Central memory CD4-positive, alpha-beta T cell (primary cell): ENCODE results near the gene TMEM37.

Source experiments
- DNase-seq: peaks from one replicate; pipeline ENCODE4 v3.0.0; 2022

The TMEM37 gene

DNA sequence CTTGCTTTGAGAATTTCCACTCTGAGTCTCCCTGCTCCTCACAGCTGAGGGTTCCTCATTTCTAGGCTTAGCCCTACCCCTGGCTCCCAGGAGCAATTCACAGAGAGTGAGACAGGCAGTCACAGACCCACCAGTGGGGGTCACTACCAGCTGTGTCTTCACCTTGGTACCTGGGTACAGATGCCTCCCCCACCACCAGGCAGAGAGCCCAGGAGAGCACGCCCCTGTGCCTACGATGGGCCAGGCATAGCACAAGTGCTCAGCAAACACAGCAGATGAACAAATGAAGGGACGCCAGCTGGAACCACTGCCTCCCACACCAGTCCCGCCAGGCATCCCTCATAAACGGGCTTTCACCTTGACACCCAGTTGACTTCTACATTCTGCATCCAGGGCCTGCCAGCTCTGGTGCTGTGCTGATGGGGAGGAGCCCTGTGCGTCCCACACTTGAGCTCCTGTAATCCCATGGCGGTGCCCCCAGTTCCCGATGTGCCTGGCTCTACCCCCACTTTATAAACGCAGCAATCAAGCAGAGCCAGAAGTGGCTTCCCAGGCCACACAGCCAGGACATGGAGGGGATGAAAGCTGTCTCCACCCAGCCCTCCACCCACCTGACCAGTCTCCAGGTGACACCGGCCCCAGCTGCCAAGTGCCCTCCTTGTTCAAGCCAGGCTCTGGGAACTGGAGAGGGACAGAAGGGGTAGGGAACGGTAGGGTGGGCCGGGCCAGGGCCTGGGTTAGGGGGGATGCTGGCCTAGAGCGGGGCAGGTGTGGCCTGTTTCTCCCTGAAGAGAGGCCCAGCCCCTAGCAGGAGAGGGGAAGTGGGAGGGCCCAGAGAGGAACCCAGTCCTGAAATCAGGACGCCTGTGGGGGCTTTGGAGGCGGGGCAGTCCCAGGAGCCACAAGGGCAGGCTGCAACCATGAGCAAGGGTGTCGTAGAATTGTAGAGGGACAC is 50.1 kb downstream of the TMEM37 start:
- DNase-seq = no peak

DNA sequence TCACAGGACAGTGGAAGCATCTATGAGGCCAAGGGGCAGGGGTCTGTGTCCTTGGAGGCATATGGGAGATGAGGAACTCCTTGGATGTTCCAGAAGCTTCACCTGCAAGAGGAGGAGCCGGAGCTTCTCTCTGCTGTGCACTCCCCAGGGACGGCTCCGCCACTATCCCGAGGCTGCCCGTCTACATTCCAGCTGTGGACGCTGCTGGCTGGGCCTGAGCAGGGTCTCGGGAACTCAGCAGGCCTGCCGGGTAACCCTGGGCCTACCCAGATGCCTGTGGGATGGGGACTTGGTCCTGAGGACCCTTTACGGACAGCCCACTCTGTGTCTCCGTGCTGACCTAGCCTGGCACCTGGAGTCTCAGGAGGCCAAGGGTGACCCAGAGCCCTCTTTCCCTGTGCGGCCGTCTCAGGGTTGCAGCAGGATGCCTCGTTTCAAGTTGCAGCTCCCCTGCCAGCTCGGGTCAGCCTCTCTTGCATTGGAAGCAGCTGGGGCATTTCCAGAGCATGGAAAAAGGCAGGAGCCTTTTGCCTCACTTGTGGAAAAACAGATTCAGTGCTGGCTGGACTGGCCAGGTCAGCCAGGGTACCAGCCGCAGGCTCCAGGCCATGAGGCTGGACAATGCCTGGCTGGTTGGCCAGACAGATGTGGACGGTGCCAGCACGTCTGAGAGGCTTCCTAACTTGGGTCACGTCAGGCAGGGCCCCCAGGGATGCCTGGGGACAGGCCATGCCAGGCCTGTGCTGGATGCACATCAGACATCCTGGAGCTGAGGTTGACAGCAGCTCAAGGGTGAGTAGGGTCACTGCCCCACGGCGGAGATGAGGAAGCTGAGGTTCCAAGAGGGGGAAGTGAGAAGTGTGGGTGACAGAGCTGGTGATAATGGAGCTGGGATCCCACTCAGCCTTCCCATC is 51.1 kb downstream of the TMEM37 start:
- DNase-seq = no peak

DNA sequence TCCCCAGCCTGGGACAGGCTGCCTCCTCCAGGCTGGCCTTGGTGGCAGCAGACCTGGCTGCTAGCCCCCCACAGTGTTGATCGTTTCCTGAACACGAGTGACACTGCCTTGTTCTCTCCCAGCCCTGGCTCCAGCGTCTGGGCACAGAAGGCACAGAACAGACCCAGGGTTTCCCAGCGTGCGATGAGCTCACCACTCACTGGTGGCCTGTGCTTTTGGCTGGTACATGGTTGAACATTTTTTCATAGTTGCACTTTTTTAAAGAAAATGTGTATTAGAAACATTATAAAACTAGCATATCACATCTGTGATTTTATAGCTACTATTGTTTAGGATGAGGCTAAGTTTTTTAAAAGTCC is 51.7 kb downstream of the TMEM37 start:
- no peak for DNase-seq

DNA sequence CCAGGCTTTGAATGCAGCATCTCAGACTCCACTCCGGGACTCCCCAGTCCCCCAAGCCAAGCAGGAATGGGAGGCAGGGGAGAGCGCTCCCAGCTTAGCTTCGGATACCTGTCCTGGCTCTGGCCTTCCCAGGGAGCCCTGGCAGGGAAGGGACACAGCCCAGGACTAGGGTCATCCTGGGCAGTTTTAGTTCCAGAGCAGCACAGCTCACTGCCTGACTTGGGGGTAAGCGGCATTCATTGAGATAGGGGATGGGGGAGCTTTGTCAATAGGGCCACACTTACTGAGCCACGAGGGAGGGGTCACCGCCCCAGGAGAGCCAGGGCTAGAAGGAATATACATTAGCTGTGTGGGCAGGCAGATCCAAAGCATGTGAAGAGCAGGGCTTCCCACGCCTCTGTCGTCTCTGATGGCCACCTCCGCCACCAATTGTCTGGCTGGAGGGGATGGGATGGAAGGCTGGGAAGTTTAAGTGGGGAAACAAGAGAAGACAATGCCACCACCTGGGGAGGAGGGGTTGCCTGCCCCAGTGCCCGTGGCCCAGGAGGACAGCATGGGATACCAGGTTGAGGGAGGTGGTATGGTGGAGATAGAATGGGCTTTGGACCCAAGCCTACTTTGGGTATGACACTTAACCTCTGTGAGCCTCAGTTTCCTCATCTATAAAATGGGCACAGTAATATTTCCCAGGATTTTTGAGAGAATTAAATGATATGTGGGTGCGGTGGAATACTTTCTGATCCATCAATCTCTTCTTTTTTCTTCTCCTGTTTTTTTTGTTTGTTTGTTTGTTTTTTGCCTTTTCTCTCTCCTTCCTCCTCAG is 52.5 kb downstream of the TMEM37 start:
- no peak for DNase-seq

DNA sequence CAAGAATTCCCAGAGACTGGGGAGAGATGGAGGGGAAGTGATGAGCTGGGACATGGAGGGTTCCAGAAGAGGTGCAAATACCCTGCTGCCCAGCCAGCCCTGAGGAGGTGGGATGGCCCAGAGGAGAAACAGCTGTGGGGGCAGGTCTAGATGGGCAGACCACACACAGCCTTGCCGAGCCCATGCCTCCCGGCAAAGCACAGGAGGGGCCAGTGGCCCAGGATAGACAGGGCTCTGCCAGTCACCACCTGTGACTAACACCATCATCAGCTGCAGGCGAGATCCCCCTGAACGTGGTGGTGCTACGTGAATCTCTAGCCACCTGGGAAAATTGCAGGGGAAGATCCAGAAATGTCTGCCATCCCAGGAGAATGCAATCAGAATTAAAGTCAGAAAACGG is 53.2 kb downstream of the TMEM37 start:
- DNase-seq = no peak

DNA sequence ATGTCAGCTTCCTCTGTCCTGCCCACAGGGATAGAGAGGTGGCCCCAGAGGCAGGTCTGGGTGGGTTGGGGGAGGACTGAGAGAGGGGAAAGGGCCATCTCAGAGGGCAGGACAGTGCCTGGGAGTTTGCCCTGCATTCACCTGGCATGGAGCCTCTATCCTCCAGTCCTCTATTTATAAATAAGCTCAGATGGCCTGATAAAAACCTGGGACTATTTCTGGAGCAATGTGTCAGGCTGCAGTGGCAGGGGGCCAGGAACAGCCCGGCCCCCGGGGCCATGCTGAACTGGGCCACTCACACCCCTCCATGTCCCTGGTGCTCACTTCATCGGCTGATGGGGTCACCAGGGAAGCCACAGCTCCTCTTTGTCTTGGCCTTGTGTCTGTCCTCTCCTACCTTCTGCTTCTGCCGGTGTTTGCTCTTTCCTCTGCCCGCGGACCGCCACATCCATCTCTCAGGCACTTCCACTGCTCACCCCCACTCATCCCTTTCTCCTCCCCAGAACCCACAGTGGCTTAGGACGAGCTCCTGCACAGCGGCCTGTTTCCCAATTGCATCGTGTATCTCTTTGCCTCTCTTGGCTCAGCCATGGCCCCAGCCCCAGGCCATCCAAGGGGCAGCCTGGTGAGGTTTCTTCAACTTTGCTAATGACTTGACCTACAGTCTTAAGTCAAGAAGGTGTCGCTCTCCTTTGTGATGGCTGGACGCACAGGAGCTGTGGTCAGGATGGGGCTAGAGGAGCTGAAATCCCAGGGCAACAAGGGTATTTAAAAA is 53.9 kb downstream of the TMEM37 start:
- no peak for DNase-seq

DNA sequence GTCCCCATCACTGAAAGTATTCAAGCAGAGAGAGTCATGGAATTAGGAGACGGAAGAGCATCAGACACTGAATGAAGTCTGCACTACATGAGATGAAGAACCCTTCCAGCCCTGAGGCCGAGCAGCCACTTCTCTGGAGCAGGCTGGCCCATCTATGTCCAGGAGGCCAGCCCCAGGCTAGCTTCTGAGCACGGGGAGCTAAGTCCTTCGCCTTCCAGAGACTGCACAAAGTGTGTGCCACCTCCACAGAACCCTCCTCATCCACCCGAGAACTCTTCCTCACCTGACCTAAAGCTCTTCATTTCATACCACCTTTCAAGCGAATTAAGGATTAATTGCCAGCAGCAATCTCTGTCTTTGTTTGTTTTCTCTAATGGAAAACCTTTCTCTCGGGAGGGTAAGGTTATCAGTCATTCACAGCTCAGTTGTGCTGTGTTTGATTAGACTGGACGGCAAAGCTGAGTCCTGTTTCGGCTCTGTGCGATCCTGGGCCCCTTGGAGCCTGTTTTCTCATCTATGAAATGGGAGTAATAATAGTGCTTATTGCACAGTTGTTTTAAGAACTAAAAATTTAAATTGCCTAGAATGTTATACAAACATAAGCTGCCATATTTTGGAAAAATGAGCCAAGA is 54.7 kb downstream of the TMEM37 start:
- no peak for DNase-seq

DNA sequence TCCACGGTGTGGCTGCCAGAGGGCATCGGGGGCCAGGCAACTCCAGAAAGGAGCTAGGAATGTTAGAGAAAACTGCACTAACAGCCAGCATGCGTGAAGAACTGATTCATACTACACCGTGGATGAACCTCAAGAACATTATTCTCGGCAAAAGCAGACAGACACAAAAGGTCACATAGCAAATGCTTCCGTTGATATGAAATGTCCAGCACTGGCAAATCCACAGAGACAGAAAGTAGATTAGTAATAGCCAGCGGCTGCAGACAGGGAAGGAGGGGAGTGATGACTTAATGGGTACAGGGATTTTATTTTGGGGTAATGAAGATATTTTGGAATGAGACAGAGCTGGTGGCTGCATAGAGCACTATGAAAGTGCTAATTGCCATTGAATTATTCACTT is 55.2 kb downstream of the TMEM37 start:
- DNase-seq = no peak

DNA sequence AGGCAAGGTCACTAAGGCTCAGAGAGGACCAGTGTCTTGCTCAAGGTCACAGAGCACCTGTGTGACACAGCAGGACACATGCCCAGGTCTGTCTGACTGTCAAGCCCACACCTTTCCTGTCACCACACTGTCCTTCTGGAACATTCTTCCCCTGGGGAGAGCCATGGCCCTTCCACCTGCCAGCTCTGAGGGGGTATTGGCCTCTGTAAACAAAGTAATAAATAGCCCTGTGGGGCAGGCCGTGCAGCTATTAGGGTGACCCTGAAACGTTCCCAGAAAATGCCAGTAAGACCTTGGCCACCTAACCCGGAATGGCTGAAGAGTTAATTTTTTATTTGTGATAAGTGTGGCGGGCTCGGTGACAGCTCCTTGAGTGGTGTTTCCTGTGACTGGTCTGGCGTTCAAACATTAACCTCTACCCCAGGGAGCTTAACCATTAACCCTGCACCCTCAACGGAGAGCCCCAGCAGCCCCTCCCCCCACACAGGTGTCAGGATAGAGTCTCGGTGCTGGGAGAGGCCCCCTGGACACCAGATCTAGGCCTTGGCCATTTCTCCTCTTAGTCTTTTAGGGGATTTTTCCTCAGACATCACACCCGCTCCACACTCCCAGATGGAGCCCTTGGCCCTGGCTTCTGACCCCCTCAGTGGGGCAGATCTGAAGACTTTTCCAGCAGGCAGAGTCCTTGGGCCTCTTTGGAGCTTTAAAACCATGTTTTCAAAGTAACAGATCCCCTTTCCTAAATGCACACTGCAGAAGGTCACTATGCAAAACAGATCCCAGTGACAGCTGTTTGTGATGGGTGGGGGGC is 56.0 kb downstream of the TMEM37 start:
- DNase-seq = no peak
